Muscle layer of colon (tissue), 2 donors: ENCODE results near the gene ZMYM2.

Experiments used
- H3K27ac ChIP-seq: one replicate; pipeline ENCODE4 v1.7.0; 2013; ENCODE audit warnings: low read depth, mild to moderate bottlenecking, low read length, moderate library complexity
- H3K27me3 ChIP-seq, 2 donors: one replicate each; pipeline ENCODE4 v1.7.0; 2013; ENCODE audit warnings: low read length in 2 of 2, mild to moderate bottlenecking in 2 of 2; ENCODE audit not compliant: insufficient read depth in 2 of 2, control insufficient read depth in 1 of 2
- H3K36me3 ChIP-seq: one replicate; pipeline ENCODE4 v1.7.0; 2013; ENCODE audit warnings: mild to moderate bottlenecking, low read length; ENCODE audit not compliant: insufficient read depth
- H3K4me1 ChIP-seq: one replicate; pipeline ENCODE4 v1.7.0; 2013; ENCODE audit warnings: mild to moderate bottlenecking, low read length; ENCODE audit not compliant: insufficient read depth
- H3K4me3 ChIP-seq, 2 donors: one replicate each; pipeline ENCODE4 v1.7.0; 2013; ENCODE audit warnings: low read length in 2 of 2, low read depth in 1 of 2, mild to moderate bottlenecking in 1 of 2, moderate library complexity in 1 of 2
- H3K9ac ChIP-seq: one replicate; pipeline ENCODE4 v1.7.0; 2013; ENCODE audit warnings: low read length
- H3K9me3 ChIP-seq: one replicate; pipeline ENCODE4 v1.7.0; 2013; ENCODE audit warnings: mild to moderate bottlenecking, low read length
- donor health status: abdominal sarcoma.
- donor health status: Adenocarcinoma of cecum.

Gene ZMYM2

GRCh38 chr13:20118268-20119140 lies 160.0 kb downstream of the ZMYM2 start:
- Histone ChIP-seq H3K36me3 (no peaks in the 10 kb centered on the region), H3K9me3 (no peaks in the 10 kb centered on the region), H3K27ac (peak overlapping the region; percentile 86), H3K27me3 (no peaks in the 10 kb centered on the region), H3K4me1 (peaks cover 4% of the 10 kb centered on the region), H3K9ac (peak overlapping the region; percentile 61), H3K4me3 (peak overlapping the region; percentile 65 to 70)

- H3K27ac ChIP-seq: peak overlapping the region; percentile 86
- no peaks in the 10 kb centered on the region for H3K9me3 ChIP-seq
Measured at GRCh38 chr13:20119960-20120359, 161.4 kb downstream of the ZMYM2 start.

GRCh38 chr13:20121159-20121525 lies 162.6 kb downstream of the ZMYM2 start:
- Histone ChIP-seq H3K27ac (no peak overlapping the region), H3K9ac (no peak overlapping the region), H3K36me3 (no peaks in the 10 kb centered on the region), H3K4me3 (no peak overlapping the region), H3K9me3 (no peaks in the 10 kb centered on the region), H3K4me1 (peaks cover 4% of the 10 kb centered on the region), H3K27me3 (no peaks in the 10 kb centered on the region)

More at GRCh38 chr13:20119960-20120359, 161.4 kb downstream of the ZMYM2 start:
- H3K4me1 ChIP-seq: peaks cover 4% of the 10 kb centered on the region
- peak overlapping the region in 1 of 2 donors; percentile 70 for H3K4me3 ChIP-seq
- no peaks in the 10 kb centered on the region for H3K27me3 ChIP-seq
- H3K9ac ChIP-seq: no peak overlapping the region
- no peaks in the 10 kb centered on the region for H3K36me3 ChIP-seq

GRCh38 chr13:20124303-20124702 lies 165.8 kb downstream of the ZMYM2 start:
- Histone ChIP-seq H3K9me3 (no peaks in the 10 kb centered on the region), H3K36me3 (no peaks in the 10 kb centered on the region), H3K27me3 (peaks cover 5 to 8% of the 10 kb centered on the region in 2 donors), H3K4me3 (no peak overlapping the region), H3K4me1 (peaks cover 6% of the 10 kb centered on the region), H3K9ac (no peak overlapping the region), H3K27ac (no peak overlapping the region)

- peaks cover 5 to 8% of the 10 kb centered on the region in 2 donors for H3K27me3 ChIP-seq
- no peaks in the 10 kb centered on the region for H3K9me3 ChIP-seq
- H3K36me3 ChIP-seq: no peaks in the 10 kb centered on the region
- H3K4me3 ChIP-seq: no peak overlapping the region
- H3K4me1 ChIP-seq: peaks cover 6% of the 10 kb centered on the region
- no peak overlapping the region for H3K27ac ChIP-seq
- H3K9ac ChIP-seq: no peak overlapping the region
Measured at GRCh38 chr13:20125129-20125782, 166.7 kb downstream of the ZMYM2 start.

GRCh38 chr13:20125783-20126165 lies 167.2 kb downstream of the ZMYM2 start:
- no peak overlapping the region for H3K9ac ChIP-seq
- H3K27ac ChIP-seq: no peak overlapping the region
- no peak overlapping the region for H3K4me3 ChIP-seq

GRCh38 chr13:20126541-20127261 lies 168.2 kb downstream of the ZMYM2 start:
- Histone ChIP-seq H3K27me3 (peaks cover 5 to 8% of the 10 kb centered on the region in 2 donors), H3K9ac (no peak overlapping the region), H3K9me3 (no peaks in the 10 kb centered on the region), H3K4me3 (no peak overlapping the region), H3K36me3 (no peaks in the 10 kb centered on the region), H3K27ac (no peak overlapping the region), H3K4me1 (peaks cover 6% of the 10 kb centered on the region)

More at GRCh38 chr13:20125783-20126165, 167.2 kb downstream of the ZMYM2 start:
- H3K27me3 ChIP-seq: peaks cover 5 to 8% of the 10 kb centered on the region in 2 donors
- H3K4me1 ChIP-seq: peaks cover 6% of the 10 kb centered on the region
- no peaks in the 10 kb centered on the region for H3K9me3 ChIP-seq
- no peaks in the 10 kb centered on the region for H3K36me3 ChIP-seq

GRCh38 chr13:20127262-20127561 lies 168.7 kb downstream of the ZMYM2 start:
- Histone ChIP-seq H3K36me3 (no peaks in the 10 kb centered on the region), H3K27ac (peak overlapping the region; percentile 92), H3K9ac (no peak overlapping the region), H3K9me3 (no peaks in the 10 kb centered on the region), H3K27me3 (peaks cover 5 to 8% of the 10 kb centered on the region in 2 donors), H3K4me1 (peaks cover 6% of the 10 kb centered on the region), H3K4me3 (peak overlapping the region; percentile 72 to 80)

GRCh38 chr13:20127562-20128458 lies 169.3 kb downstream of the ZMYM2 start:
- Histone ChIP-seq H3K4me1 (peaks cover 6% of the 10 kb centered on the region), H3K4me3 (peak overlapping the region; percentile 72 to 80), H3K9me3 (no peaks in the 10 kb centered on the region), H3K27ac (peak overlapping the region; percentile 92), H3K36me3 (no peaks in the 10 kb centered on the region), H3K9ac (peak overlapping the region; percentile 21), H3K27me3 (peaks cover 5 to 8% of the 10 kb centered on the region in 2 donors)

- Histone ChIP-seq H3K9me3 (no peaks in the 10 kb centered on the region), H3K4me3 (peak overlapping the region; percentile 72 to 80), H3K9ac (no peak overlapping the region), H3K4me1 (peaks cover 6% of the 10 kb centered on the region), H3K27me3 (peaks cover 5 to 8% of the 10 kb centered on the region in 2 donors), H3K36me3 (no peaks in the 10 kb centered on the region), H3K27ac (peak overlapping the region; percentile 92)
Measured at GRCh38 chr13:20128459-20128931, 170.0 kb downstream of the ZMYM2 start.
